KBM-7 (cell line): ENCODE data around the gene PTPN13.
"Not testable (repeated sequence)": the region's sequence is repeated elsewhere in the genome, so short reads cannot be mapped to it uniquely, and the experiment has no call there.

Experiments
- DNase-seq: peaks from one replicate; pipeline ENCODE4 v3.0.0-alpha.2; 2015
- in situ Hi-C: fragments of 300-500 bp; cut with MboI; formaldehyde crosslinking; loops from 2 replicates; pipeline ENCODE4 v1.14.3; 2020; ENCODE audit warnings: low sequenced_read_pairs, low pct_unique_long_range_greater_than_20kb, mixed read lengths

PTPN13 gene

GRCh38 chr4:86627462-86628135 is 33.5 kb downstream of the PTPN13 start:
- in situ Hi-C loops, result no loop called here
- no peak for DNase-seq

GRCh38 chr4:86630629-86631028 is 36.5 kb downstream of the PTPN13 start:
- in situ Hi-C loops, result no loop called here
- no peak for DNase-seq

DNA sequence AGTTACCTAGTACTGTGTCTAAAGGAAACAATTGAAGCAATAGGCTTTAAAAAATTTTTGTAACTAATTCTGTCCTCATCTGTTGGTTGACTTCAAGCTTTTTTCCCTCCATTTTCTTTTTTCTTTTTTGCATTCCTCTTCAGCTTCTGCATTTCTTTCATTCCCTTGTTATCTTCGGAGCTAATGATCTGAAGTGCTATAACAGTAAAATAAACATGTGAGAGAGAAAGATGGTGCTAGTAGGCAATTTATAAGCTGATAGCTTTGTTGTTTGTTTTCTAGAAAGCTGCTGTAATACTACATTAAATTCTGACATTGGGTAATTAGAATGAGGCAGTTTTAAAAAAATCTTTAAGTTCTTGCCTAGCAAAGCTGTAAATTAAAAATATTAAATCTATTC is 37.1 kb downstream of the PTPN13 start:
- no peak for DNase-seq
- in situ Hi-C loops, result no loop called here

DNA sequence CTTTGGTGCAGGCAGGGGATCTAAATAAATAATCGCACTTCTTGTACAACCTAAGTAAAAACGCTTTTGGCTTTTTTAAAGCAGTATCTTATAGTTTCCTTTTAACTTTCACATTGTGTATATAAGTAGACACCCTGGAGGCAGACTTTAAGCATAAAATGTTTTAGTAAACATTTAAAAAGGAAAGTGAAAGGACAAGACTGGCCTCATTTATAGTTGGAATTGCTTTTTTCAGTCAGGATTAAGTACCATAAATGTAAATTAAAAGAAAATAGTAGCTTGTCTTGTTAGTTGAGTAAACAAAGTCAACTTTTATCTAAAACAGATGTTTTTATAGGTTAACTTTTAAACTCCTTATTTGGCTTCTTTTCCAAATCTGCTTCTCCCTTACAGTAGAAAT is 39.7 kb downstream of the PTPN13 start:
- DNase-seq, result no peak
- in situ Hi-C loops, result no loop called here

DNA sequence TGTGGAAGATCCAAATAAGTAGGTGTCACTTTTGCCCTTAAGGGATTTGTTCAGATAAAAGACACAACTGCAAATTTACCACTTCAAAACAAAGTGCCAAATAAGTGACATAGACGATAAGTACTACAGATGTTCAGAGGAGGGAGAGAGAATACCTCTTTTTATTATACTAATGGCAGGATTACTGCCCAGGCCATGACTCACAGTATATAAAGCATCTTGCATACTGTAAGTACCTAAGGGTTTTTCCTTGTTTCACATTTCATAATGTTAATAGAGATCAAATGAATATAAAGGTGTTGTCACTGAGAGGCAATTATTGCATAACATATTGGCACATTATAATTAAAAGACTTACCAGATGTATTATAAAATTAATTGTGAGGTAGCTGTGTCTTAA is 46.4 kb downstream of the PTPN13 start:
- no peak for DNase-seq
- in situ Hi-C loops, result no loop called here

GRCh38 chr4:86641516-86642090 is 47.5 kb downstream of the PTPN13 start:
- in situ Hi-C loops, result no loop called here

GRCh38 chr4:86644892-86645291 is 50.8 kb downstream of the PTPN13 start:
- no peak for DNase-seq
- in situ Hi-C loops, result no loop called here

More at GRCh38 chr4:86641516-86642090, 47.5 kb downstream of the PTPN13 start:
- DNase-seq, result peak; percentile 34

GRCh38 chr4:86652332-86652932 is 58.3 kb downstream of the PTPN13 start:
- DNase-seq, result no peak
- in situ Hi-C loops, result no loop called here

DNA sequence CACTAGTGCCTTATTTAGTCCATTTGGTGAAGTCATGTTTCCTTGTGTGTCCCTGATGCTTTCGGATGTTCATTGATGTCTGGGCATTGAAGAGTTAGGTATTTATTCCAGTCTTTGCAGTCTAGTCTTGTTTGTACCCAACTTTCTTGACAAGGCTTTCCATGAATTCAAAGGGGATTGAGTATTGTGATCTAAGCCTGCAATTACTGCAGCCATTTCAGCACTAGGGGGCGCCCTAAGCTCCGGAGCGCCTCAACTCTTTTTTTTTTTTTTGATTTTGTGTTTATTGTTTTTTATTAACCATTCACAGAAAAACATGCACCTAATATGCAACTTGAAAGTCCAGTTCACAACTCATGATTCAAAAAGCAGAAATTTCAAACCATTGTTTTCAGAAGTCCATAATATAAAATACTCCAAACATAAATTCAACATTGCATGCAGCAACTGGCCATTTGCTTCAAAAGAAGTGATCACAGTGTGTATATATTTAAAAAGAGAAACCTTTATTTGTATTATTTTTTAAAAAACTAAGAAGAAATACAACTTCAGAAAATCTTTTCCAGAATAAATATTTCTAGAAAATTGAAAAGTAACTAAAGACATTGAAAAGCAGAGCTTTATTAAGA is 59.2 kb downstream of the PTPN13 start:
- peak; percentile 13 for DNase-seq
- in situ Hi-C loops, result no loop called here

DNA sequence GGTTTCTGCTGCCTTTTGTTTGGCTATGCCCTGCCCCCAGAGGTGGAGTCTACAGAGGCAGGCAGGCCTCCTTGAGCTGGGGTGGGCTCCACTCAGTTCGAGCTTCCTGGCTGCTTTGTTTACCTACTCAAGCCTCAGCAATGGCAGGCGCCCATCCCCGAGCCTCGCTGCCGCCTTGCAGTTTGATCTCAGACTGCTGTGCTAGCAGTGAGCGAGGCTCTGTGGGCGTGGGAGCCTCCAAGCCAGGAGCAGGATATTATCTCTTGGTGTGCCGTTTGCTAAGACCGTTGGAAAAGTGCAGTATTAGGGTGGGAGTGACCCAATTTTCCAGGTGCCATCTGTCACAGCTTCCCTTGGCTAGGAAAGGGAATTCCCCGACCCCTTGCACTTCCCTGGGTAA is 62.7 kb downstream of the PTPN13 start:
- DNase-seq, in situ Hi-C loops: not testable (repeated sequence)

DNA sequence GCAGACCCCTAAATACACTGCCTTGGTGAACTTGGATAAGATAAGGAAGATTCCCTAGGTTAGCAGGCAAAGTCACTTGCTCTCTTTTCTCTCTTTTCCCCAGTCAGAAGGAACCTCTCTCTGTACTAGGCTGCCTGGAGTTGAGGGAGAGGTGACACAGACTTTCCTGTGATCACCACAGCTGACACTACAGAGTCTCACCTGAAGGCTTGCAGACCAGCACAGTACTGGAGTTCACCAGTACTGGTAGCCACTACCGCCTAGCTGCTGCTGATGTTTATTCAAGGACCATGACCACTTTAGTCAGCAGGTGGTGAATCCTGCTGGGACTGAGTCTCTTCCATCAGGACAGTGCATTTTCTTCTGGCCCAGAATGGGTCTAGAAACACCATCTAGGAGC is 63.3 kb downstream of the PTPN13 start:
- in situ Hi-C loops, result no loop called here
- DNase-seq, result no peak

- no peak for DNase-seq
- in situ Hi-C loops, result no loop called here
Observed at GRCh38 chr4:86657910-86658309, 63.8 kb downstream of the PTPN13 start.

DNA sequence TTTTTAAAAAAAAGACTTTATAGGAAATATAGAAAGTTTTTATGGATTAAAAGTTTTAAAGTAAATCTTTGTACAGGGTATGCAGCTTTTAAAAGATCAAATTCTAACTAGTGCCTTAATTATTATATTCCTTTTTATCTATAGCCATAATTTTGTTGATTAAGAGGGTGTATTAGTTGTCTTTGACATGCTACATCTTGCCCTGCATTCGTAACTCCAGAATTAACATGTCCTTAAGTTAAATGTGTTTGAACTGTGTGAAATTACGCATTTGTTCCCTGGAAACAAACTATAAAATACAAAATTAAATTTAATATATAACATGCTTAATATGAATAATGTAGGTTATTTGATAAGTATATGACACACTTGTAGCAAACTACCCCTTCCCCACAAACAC is 66.3 kb downstream of the PTPN13 start:
- in situ Hi-C loops, result no loop called here
- DNase-seq, result no peak

DNA sequence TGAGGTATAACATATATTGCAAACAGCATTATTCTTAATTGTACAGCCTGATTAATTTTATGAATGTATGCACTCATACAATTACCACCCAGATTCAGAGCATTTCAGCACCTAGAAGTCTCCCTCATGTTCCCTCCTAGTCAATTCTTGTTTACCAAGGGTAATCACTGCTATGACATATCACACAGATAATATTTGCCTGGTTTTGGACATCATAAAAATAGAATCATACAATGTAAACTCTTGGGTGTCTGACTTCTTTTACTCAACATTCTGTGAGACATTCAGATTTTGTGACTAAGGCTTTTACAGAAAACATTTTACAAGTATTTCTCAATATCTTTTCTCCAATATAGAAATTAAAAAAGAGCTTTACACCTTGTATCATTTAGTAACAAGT is 66.9 kb downstream of the PTPN13 start:
- no peak for DNase-seq
- in situ Hi-C loops, result no loop called here

DNA sequence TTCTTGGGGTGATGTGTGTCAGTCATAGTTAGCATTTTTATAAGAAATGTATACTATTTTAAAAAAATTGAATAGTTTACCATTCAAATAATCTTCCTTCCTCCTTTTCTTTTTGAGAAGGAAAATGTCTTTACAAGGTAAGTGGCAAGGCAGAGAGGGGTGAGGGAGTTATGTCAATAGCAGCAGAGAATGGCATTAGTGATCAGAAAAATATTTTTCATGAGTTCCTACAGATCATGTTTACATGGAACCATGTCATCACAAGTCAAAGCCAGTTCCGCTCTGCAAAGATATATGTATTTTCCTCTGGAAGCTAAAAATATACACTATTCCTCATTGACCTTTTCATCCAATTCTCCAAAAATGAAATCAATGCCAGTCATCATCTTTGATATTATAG is 67.3 kb downstream of the PTPN13 start:
- DNase-seq, result no peak
- in situ Hi-C loops, result no loop called here

DNA sequence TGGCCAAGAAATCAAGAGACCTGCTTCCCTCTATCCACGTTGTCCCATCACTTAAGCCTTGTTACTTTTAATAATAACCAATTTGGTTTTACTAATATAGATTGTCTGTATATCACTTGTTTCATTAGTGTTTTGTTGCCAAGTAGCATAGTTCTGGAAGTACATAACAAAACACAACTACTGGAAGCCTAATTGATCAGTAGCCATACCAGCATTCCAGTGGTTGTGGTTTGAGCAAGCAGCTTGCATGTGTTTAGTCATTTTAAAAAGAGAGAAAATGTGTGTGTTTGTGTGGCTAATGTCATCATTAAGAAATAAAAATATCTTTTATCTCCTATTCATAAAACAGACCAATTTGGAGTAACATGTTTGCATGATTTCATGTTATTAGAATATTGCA is 70.8 kb downstream of the PTPN13 start:
- no peak for DNase-seq
- in situ Hi-C loops, result no loop called here

- in situ Hi-C loops, result no loop called here
- no peak for DNase-seq
Observed at GRCh38 chr4:86670298-86670697, 76.2 kb downstream of the PTPN13 start.

DNA sequence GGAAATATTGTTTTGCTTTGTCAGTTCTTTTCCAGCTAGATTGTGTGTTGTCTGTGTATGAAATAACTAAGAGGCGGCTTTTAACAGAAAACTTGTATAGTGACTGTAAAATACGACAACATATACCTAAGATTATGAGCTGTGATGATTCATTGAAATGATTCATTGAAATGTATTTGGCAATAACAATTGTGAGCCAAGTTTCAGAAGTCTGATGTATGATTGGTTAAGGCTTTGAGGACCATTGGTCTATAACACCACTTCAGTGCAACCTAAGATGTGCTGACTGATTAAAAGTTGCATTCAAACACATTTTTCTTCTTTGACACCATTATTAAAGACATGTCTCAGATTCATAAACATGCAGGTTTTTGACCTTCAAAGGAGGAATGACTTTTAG is 76.6 kb downstream of the PTPN13 start:
- in situ Hi-C loops, result no loop called here
- DNase-seq, result no peak

DNA sequence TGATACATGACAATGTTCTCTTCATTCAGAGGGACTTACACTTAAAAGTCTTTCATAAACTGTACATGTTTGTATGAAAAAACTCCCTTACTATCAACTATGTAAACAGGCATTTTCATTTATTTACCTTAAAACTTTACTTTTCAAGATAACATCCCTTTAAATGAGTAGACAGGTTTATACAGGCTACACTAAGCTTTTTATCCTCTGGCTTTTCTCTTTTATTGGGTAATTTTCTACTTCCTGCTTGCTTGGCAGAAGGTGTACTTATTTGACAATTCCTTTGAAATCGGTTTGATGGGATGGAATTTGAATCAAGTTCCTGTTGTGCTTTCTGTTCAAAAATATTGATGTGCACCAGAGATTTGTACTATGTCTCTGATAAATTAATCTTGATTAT is 81.4 kb downstream of the PTPN13 start:
- DNase-seq, result no peak
- in situ Hi-C loops, result no loop called here

- in situ Hi-C loops, result no loop called here
- no peak for DNase-seq
Observed at GRCh38 chr4:86678796-86679195, 84.7 kb downstream of the PTPN13 start.
